Kidney (tissue), 14 donors: ENCODE results near the gene PCDHB7. TPM values are rescaled to one million over a fixed set of nuclear protein-coding genes. Genes with fewer than 3 reads are reported as not detected.
"Not testable (repeated sequence)": the region's sequence is repeated elsewhere in the genome, so short reads cannot be mapped to it uniquely, and the experiment has no call there.

Experiments used
- DNase-seq, 5 donors: peaks; one replicate each; pipeline ENCODE4 v3.0.0-alpha.2; 2013 to 2020
- FAIRE-seq: peaks from 2 replicates; lab custom pipeline; 2012; peaks lifted over from hg19 to GRCh38; lab: Jason Lieb, UNC
- H3K27ac ChIP-seq, 2 donors: one replicate each; pipeline ENCODE4 v1.7.0; 2013; ENCODE audit warnings: low read depth in 2 of 2, low read length in 2 of 2, inconsistent platforms in 1 of 2
- H3K27me3 ChIP-seq: one replicate; pipeline ENCODE4 v1.7.1; 2013; ENCODE audit warnings: low read length, inconsistent platforms; ENCODE audit not compliant: control insufficient read depth, insufficient read depth
- H3K36me3 ChIP-seq, 3 donors: one replicate each; pipeline versions ENCODE4 v1.7.0 to v1.7.1; 2013; ENCODE audit warnings: low read length in 3 of 3, control low read depth in 1 of 3, inconsistent platforms in 1 of 3; ENCODE audit not compliant: insufficient read depth in 3 of 3, control insufficient read depth in 2 of 3
- H3K4me1 ChIP-seq, 3 donors: one replicate each; pipeline versions ENCODE4 v1.7.0 to v1.7.1; 2013; ENCODE audit warnings: low read length in 3 of 3, inconsistent platforms in 1 of 3, low read depth in 1 of 3; ENCODE audit not compliant: control insufficient read depth in 2 of 3, insufficient read depth in 2 of 3
- H3K4me3 ChIP-seq, 3 donors: one replicate each; pipeline versions ENCODE4 v1.7.0 to v1.8.1; 2013; ENCODE audit warnings: low read length in 3 of 3, control low read depth in 1 of 3, inconsistent platforms in 1 of 3
- H3K9ac ChIP-seq, 3 donors: one replicate each; pipeline versions ENCODE4 v1.7.0 to v1.7.1; 2013; ENCODE audit warnings: low read length in 3 of 3, control low read depth in 1 of 3, inconsistent platforms in 1 of 3
- H3K9me3 ChIP-seq, 3 donors: one replicate each; pipeline versions ENCODE4 v1.7.0 to v1.7.1; 2013; ENCODE audit warnings: low read length in 3 of 3, control low read depth in 1 of 3, inconsistent platforms in 1 of 3; ENCODE audit not compliant: control insufficient read depth in 2 of 3, insufficient read depth in 1 of 3
- CTCF ChIP-seq: IDR thresholded peaks from 3 replicates; pipeline ENCODE4 v1.5.1; 2012; ENCODE audit warnings: mild to moderate bottlenecking, moderate library complexity, borderline replicate concordance; ENCODE audit not compliant: insufficient read depth; ENCODE audit errors: extremely low read depth
- intact Hi-C: fragments of 100-400 bp; cut with DNase I; formaldehyde crosslinking; loops from one replicate; pipeline ENCODE4 v1.11.1; 2022
- polyA plus RNA-seq: library from polyadenylated mRNA; stranded (reverse); fragments of 350-450 nt; fragmentation: Illumina TruSeq; extraction: RNeasy Lipid Tissue Mini Kit (QIAGEN cat#74804); gene quantifications from one replicate; pipeline ENCODE4 v1.2.3, GENCODE V29; 2014; ENCODE audit warnings: low read depth, low replicate concordance; ENCODE audit not compliant: insufficient read depth
- total RNA-seq: library from RNA; stranded (reverse); fragmentation: NEBNext Ultra II Directional; extraction: Animal tissue kit (Norgen Biotek cat#: 25700); gene quantifications from one replicate; pipeline ENCODE4 v1.2.1, GENCODE V29; 2021
- donor health status: control.
- donor health status: control.
- donor health status: control.
- donor health status: control.
- donor health status: control.
- donor health status: DM: yes; HTN: yes; CAD: no.
- donor health status: Normal renal cell carcinoma (clear cell type).

Gene PCDHB7
- total and polyA plus RNA-seq, 2 donors from 2014 or later: 0.97 to 2.3 TPM

- FAIRE-seq: no peak
- H3K4me1 ChIP-seq: no peaks in the 10 kb centered on the region
- no peak overlapping the region for H3K9ac ChIP-seq
These were observed 3.5 kb downstream of the PCDHB7 start for GRCh38 chr5:141175933-141176332.

GRCh38 chr5:141177577-141178191 is 5.2 kb downstream of the PCDHB7 start, which contains the start of gene PCDHB8:
Gene PCDHB8, plus strand, starts transcription at chr5:141177790. Its CDS starts 245 bp downstream, at chr5:141178035.
- H3K9ac ChIP-seq, intact Hi-C loops, DNase-seq, H3K27me3 ChIP-seq, FAIRE-seq, H3K4me1 ChIP-seq, H3K4me3 ChIP-seq, H3K36me3 ChIP-seq, H3K27ac ChIP-seq: not testable (repeated sequence)
- peaks cover 2 to 28% (median 18%) of the 10 kb centered on the region in 3 donors for H3K9me3 ChIP-seq

More at GRCh38 chr5:141175933-141176332, 3.5 kb downstream of the PCDHB7 start:
- no peak for TF ChIP-seq CTCF
- intact Hi-C loops: no loop called here
- no peaks in the 10 kb centered on the region for H3K36me3 ChIP-seq
- no peak for DNase-seq
- no peak overlapping the region for H3K4me3 ChIP-seq
- peaks cover 2% of the 10 kb centered on the region for H3K27me3 ChIP-seq
- peaks cover 2 to 25% (median 18%) of the 10 kb centered on the region in 3 donors for H3K9me3 ChIP-seq
- no peak overlapping the region for H3K27ac ChIP-seq

- FAIRE-seq, H3K4me3 ChIP-seq, intact Hi-C loops, H3K4me1 ChIP-seq, H3K27me3 ChIP-seq, H3K36me3 ChIP-seq, H3K9ac ChIP-seq, H3K27ac ChIP-seq: not testable (repeated sequence)
- DNase-seq: peak in 1 of 5 donors; percentile 35
- peaks cover 2 to 28% (median 26%) of the 10 kb centered on the region in 3 donors for H3K9me3 ChIP-seq
These were observed 6.9 kb downstream of the PCDHB7 start for GRCh38 chr5:141179371-141179770.

- H3K36me3 ChIP-seq, intact Hi-C loops, H3K27ac ChIP-seq, H3K4me1 ChIP-seq, H3K27me3 ChIP-seq, H3K4me3 ChIP-seq, H3K9ac ChIP-seq, FAIRE-seq: not testable (repeated sequence)
- peak in 1 of 5 donors; percentile 56 for DNase-seq
- peaks cover 2 to 29% (median 26%) of the 10 kb centered on the region in 3 donors for H3K9me3 ChIP-seq
These were observed 7.4 kb downstream of the PCDHB7 start for GRCh38 chr5:141179876-141180275.

GRCh38 chr5:141180313-141180712 is 7.9 kb downstream of the PCDHB7 start:
- intact Hi-C loops: no loop called here
- H3K4me3 ChIP-seq: no peak overlapping the region
- no peak overlapping the region for H3K27ac ChIP-seq
- no peaks in the 10 kb centered on the region for H3K4me1 ChIP-seq
- DNase-seq (no peak), FAIRE-seq (peak; percentile 3)
- no peak for TF ChIP-seq CTCF
- H3K27me3 ChIP-seq: peaks cover 2% of the 10 kb centered on the region
- H3K9ac ChIP-seq: no peak overlapping the region
- H3K36me3 ChIP-seq: no peaks in the 10 kb centered on the region
- peaks cover 2 to 25% (median 25%) of the 10 kb centered on the region in 3 donors for H3K9me3 ChIP-seq
